Embryonic facial prominence (tissue), 1 donor: Measurements from ENCODE around the gene LOXL3.
A peak's percentile ranks its signal among the peaks of the same experiment; 100 is the strongest.
"Not testable (repeated sequence)": the region's sequence is repeated elsewhere in the genome, so short reads cannot be mapped to it uniquely, and the experiment has no call there.

ENCODE experiments used
- DNase-seq: peaks from one replicate; pipeline ENCODE4 v3.0.0-alpha.2; 2016; ENCODE audit errors: extremely low spot score

LOXL3 gene

DNA sequence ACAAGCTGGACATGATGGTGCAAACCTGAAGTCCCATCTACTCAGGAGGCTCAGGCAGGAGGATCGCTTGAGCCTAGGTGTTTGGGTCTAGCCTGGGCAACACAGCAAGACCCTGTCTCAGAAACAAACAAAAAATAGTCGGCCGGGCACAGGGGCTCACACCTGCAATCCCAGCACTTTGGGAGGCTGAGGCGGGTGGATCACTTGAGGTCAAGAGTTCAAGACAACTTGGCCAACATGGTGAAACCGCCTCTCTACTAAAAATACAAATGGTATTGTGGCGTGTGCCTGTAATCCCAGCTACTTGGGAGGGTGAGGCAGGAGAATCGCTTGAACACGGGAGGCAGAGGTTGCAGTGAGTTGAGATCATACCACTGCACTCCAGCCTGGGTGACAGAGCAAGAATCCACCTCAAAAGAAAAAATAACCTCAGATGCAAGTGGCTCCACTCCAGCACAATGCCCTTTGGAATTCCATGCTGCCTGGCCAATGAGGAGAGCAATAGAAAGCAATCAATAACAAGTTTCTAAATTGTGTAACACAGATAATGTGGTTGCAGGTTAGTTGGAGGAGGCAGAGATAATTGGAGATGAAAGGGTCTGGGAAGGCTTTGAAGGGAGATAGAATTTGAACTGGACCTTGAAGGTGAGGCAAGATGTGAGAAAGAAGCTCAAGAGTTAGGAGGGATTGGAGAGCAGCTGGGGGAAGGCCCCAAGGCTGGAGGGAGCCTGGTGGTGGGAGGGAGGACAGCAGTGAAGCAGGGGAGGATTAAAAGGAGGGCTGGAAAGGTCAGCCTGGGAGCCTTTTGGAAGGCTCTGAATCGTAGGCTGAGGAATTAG is 64.9 kb downstream of the LOXL3 start:
- no peak for DNase-seq

DNA sequence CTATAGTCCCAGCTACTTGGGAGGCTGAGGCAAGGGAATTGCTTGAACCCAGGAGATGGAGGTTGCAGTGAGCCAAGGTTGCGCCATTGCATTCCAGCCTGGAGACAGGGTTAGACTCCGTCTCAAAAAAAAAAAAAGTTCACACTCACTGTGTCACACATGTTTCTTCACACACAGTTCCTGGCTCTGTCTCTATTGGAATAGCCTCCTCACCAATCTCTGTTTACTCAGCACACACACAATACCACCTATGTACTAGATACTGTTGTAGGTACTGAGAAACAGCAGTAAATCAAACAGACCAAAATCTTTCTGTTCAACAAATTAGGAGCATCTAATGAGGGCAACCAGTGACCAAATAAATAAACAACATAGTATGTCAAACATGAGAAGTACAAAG is 67.6 kb downstream of the LOXL3 start:
- no peak for DNase-seq

DNA sequence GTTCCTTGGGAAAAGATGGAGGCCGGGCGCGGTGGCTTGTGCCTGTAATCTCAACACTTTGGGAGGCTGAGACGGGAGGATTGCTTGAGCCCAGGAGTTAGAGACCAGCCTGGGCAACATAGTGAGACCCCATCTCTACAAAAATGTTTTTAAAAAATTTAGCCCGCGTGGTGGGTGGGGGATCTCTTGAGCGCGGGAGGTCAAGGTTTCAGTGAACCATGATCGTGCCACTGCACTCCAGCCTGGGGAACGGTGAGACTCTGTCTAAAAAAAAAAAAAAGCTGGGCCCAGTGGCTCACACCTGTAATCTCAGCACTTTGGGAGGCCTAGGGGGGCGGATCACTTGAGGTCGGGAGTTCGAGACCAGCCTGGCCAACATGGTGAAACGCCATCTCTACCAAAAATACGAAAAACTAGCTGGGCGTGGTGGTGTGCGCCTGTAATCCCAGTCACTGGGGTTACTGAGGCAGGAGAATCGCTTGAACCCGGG is 70.0 kb downstream of the LOXL3 start:
- DNase-seq: not testable (repeated sequence)

DNA sequence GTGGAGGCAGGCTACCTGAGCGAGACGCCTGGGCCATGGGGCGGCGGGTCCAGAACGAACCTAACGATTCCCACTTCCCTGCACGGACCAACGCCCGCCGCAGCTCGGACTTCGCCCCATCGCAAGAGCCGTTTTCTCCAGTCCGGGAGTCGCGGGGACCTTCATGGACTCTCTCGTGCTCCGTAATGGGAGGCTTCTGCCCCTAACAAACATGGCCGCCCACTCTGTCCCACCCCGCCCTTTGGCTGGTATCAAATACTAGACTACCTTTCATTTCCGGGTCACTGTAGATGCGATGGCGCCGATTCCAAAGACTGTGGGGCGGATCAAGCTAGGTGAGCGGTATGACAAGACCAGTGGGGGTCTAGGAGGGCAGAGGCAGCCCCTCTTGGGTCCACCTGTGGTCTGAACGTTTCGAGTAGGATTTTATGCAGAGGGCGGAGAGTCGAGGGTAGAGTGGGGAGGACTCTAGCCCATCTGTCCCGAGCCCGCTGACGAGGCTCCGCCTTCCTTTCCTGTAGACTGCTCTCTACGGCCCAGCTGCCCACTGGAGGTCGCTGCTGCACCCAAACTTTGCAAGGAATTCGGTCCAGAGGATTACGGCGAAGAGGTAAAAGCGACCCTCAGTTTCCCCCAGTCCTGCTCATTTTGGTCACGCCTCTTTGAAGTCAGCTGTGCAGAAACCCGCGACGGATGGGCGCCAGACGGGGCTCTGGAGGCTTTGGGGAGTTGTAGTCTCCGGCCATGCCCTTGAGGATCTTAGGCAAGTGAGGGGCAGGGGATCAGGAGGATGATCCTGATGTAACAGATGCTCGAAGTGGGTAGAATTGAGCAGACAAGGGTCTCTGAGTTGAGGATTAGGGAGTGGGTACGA is 70.7 kb downstream of the LOXL3 start, which contains the start of the genes CCDC142 and TTC31:
Gene CCDC142 (minus strand): TSS at position 198 of the 874 bp plus-strand sequence. CDS start 161 bp downstream, at position 37.
Gene TTC31 (plus strand): TSS at position 281 of the 874 bp plus-strand sequence. CDS start 15 bp downstream, at position 296.
- peak; percentile 95 for DNase-seq
